K562 (cell line): ENCODE measurements around the gene IRAK2. TPM values are rescaled to one million over a fixed set of nuclear protein-coding genes. Genes with fewer than 3 reads are reported as not detected.

Experiments
- ATAC-seq: fragments of 200-7000 bp; cut with Tn5 transposase; 3 replicates; pipeline ENCODE4 v1.9.1; 2020; ENCODE audit warnings: moderate library complexity
- BruUV-seq: library from RNA; stranded (reverse); fragments of 400-500 nt; replicated peaks from 2 replicates; lab custom pipeline; 2021; lab: Mats Ljungman, UMichigan
- CTCF ChIA-PET: fragments of 300-600 bp; formaldehyde crosslinking; extraction: SDS; loops from one replicate; lab custom pipeline; 2021; ENCODE audit warnings: low intra/inter-chr PET ratio; lab: Yijun Ruan, JAX
- POLR2A ChIA-PET: fragments of 300-600, 350-650 bp; sonication (Branson Sonifier 250); formaldehyde crosslinking; extraction: SDS; loops from one replicate; lab custom pipeline; 2021; ENCODE audit warnings: antibody characterized with exemption, inconsistent platforms; lab: Yijun Ruan, JAX
- DNase-seq, 4 experiments: peaks; one replicate each; pipeline versions ENCODE4 v3.0.0 to v3.0.0-alpha.2; 2011 to 2018; ENCODE audit warnings: low spot score in 3 of 4, mixed read lengths in 3 of 4; ENCODE audit errors: extremely low read depth in 1 of 4
- FAIRE-seq: peaks from 2 replicates; lab custom pipeline; 2011; peaks lifted over from hg19 to GRCh38; lab: Jason Lieb, UNC
- H2AFZ ChIP-seq: 2 replicates; pipeline ENCODE4 v1.6.0; 2011; ENCODE audit warnings: low read depth, low read length, control low read depth, inconsistent platforms
- H3K27ac ChIP-seq: fragments of 200-600 bp; 3 replicates; pipeline ENCODE4 v1.8.0; 2011; ENCODE audit warnings: low read depth, mild to moderate bottlenecking, control low read depth, inconsistent platforms, low read length, moderate library complexity, mixed read lengths; ENCODE audit errors: extremely low read depth
- H3K27me3 ChIP-seq, 2 experiments: fragments of 300-600 bp in 1 of 2; 2 replicates in 1 of 2; 3 replicates in 1 of 2; pipeline versions ENCODE4 v1.6.0 to v1.8.0; 2011; ENCODE audit warnings: inconsistent platforms in 2 of 2, low read length in 2 of 2, mild to moderate bottlenecking in 1 of 2, mixed read lengths in 1 of 2, moderate library complexity in 1 of 2; ENCODE audit not compliant: control insufficient read depth in 2 of 2, insufficient read depth in 2 of 2
- H3K36me3 ChIP-seq: fragments of 300-600 bp; 3 replicates; pipeline ENCODE4 v1.8.0; 2011; ENCODE audit warnings: mild to moderate bottlenecking, low read length, inconsistent platforms; ENCODE audit not compliant: control insufficient read depth, insufficient read depth
- H3K4me1 ChIP-seq, 2 experiments: fragments of 200-600 bp in 1 of 2; replicated peaks in 1 of 2; 2 replicates in 1 of 2; 3 replicates in 1 of 2; pipeline versions ENCODE4 v1.5.1 to v1.8.0; 2011; ENCODE audit warnings: inconsistent platforms in 2 of 2, low read length in 2 of 2, mild to moderate bottlenecking in 1 of 2, mixed read lengths in 1 of 2, moderate library complexity in 1 of 2; ENCODE audit not compliant: control insufficient read depth in 2 of 2, insufficient read depth in 2 of 2
- H3K4me2 ChIP-seq: 2 replicates; pipeline ENCODE4 v1.6.1; 2011; ENCODE audit warnings: low read length, control low read depth, inconsistent platforms, mixed read lengths; ENCODE audit not compliant: insufficient read depth
- H3K4me3 ChIP-seq: fragments of 200-600 bp; sonication (generic), shearing (Covaris generic); 2 replicates; pipeline ENCODE4 v1.5.1; 2016; ENCODE audit warnings: control low read depth, inconsistent platforms
- H3K79me2 ChIP-seq: fragments of 200-600 bp; 3 replicates; pipeline ENCODE4 v1.8.0; 2011; ENCODE audit warnings: low read length, inconsistent platforms; ENCODE audit not compliant: control insufficient read depth, insufficient read depth
- H3K9ac ChIP-seq, 2 experiments: 2 replicates each; pipeline versions ENCODE4 v1.6.0 to v1.6.1; 2011; ENCODE audit warnings: low read depth in 2 of 2, low read length in 2 of 2, control low read depth in 1 of 2, inconsistent platforms in 1 of 2, mild to moderate bottlenecking in 1 of 2, mixed read lengths in 1 of 2; ENCODE audit not compliant: insufficient read depth in 1 of 2
- H3K9me1 ChIP-seq: one replicate; pipeline ENCODE4 v1.6.0; 2011; ENCODE audit warnings: inconsistent platforms, mild to moderate bottlenecking, low read length, moderate library complexity; ENCODE audit not compliant: control insufficient read depth, insufficient read depth
- H3K9me3 ChIP-seq: replicated peaks from 2 replicates; pipeline ENCODE4 v1.5.1; 2011; ENCODE audit warnings: low read depth, low read length, inconsistent platforms; ENCODE audit not compliant: control insufficient read depth, insufficient read depth
- H4K20me1 ChIP-seq: replicated peaks from 2 replicates; pipeline ENCODE4 v1.6.1; 2011; ENCODE audit warnings: low read length, inconsistent platforms, mixed read lengths; ENCODE audit not compliant: control insufficient read depth, insufficient read depth
- DNMT1 ChIP-seq: fragments of 450-650 bp; IDR thresholded peaks from 2 replicates; pipeline ENCODE4 v1.6.1; 2016; ENCODE audit warnings: antibody characterized with exemption, mild to moderate bottlenecking
- ZSCAN32 ChIP-seq: fragments of 450-650 bp; formaldehyde crosslinking; IDR thresholded peaks from 2 replicates; pipeline ENCODE4 v1.4.0; 2020; ENCODE audit warnings: mild to moderate bottlenecking, moderate library complexity
- WGBS: fragments of 100-300 bp; shearing (Covaris generic); methylation state at CpG from one replicate; pipeline ENCODE4 v1.1.6; 2016; ENCODE audit warnings: low coverage, mixed read lengths; ENCODE audit not compliant: insufficient coverage; ENCODE audit errors: missing lambda C conversion rate; 5-methylcytosine and 5-hydroxymethylcytosine counted together
- in situ Hi-C: fragments of 300-500 bp; cut with MboI; formaldehyde crosslinking; loops from 4 replicates; pipeline ENCODE4 v1.15.0; 2018; ENCODE audit warnings: inconsistent platforms, mixed read lengths
- intact Hi-C: fragments of 100-400 bp; cut with micrococcal nuclease; formaldehyde crosslinking; loops from 2 replicates; pipeline ENCODE4 v1.14.2; 2022
- polyA plus RNA-seq, 8 experiments: library from polyadenylated mRNA; depleted of rRNA in 4 of 8; stranded (reverse) in 5 of 8; unstranded in 3 of 8; fragments of >200 nt; fragmentation: Nextera tagmentation in 2 of 8; fragmentation: Illumina TruSeq in 1 of 8; extraction: Ambion mirVana in 2 of 8; extraction: Trizol in 1 of 8; gene quantifications; 2 replicates each; pipeline versions ENCODE4 v1.2.1 to v1.2.3, GENCODE V29; 2011 to 2014; ENCODE audit warnings: inconsistent platforms in 1 of 8, missing spikeins in 1 of 8
- total RNA-seq, 7 experiments: library from RNA; depleted of rRNA in 6 of 7; stranded (reverse); fragments of >200 nt in 6 of 7; fragmentation: Illumina TruSeq in 2 of 7; extraction: Trizol in 2 of 7; gene quantifications; 2 replicates each; pipeline versions ENCODE4 v1.2.1 to v1.2.3, GENCODE V29; 2011 to 2021; ENCODE audit warnings: low replicate concordance in 1 of 7
- TF ChIP-seq, protein P1 (sequence below): sonication (generic); formaldehyde crosslinking; IDR thresholded peaks from 2 replicates; pipeline ENCODE4 v1.8.1; 2023; ENCODE audit warnings: mild to moderate bottlenecking, missing genetic modification reagents

The IRAK2 gene
- total and polyA plus RNA-seq, 9 of the 15 experiments (the other 6 are each of a cell fraction or from before 2014, with no cell fraction given), result 0.42 to 4.4 (median 2.7) TPM

DNA sequence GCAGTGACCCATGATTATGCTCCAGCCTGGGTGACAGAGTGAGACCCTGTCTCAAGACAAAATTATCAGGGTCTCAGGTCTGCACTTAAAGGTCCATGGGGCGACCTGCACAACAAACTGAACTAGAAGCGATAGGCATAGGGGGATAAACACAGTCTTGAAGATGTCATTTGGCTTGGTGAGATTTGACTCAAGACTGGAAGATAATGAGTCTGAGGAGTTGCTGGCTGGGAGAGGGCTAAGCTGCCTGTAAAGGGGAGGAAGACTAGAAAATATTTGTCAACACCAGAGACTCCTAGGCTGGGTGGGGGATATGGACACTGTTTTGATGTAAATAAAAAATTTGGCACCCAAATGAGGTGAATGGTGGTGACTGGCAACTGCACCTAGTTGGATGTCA, 108.3 kb downstream of the IRAK2 start (continued):
- TF ChIP-seq, protein P1, sequence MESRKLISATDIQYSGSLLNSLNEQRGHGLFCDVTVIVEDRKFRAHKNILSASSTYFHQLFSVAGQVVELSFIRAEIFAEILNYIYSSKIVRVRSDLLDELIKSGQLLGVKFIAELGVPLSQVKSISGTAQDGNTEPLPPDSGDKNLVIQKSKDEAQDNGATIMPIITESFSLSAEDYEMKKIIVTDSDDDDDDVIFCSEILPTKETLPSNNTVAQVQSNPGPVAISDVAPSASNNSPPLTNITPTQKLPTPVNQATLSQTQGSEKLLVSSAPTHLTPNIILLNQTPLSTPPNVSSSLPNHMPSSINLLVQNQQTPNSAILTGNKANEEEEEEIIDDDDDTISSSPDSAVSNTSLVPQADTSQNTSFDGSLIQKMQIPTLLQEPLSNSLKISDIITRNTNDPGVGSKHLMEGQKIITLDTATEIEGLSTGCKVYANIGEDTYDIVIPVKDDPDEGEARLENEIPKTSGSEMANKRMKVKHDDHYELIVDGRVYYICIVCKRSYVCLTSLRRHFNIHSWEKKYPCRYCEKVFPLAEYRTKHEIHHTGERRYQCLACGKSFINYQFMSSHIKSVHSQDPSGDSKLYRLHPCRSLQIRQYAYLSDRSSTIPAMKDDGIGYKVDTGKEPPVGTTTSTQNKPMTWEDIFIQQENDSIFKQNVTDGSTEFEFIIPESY, result no peak

DNA sequence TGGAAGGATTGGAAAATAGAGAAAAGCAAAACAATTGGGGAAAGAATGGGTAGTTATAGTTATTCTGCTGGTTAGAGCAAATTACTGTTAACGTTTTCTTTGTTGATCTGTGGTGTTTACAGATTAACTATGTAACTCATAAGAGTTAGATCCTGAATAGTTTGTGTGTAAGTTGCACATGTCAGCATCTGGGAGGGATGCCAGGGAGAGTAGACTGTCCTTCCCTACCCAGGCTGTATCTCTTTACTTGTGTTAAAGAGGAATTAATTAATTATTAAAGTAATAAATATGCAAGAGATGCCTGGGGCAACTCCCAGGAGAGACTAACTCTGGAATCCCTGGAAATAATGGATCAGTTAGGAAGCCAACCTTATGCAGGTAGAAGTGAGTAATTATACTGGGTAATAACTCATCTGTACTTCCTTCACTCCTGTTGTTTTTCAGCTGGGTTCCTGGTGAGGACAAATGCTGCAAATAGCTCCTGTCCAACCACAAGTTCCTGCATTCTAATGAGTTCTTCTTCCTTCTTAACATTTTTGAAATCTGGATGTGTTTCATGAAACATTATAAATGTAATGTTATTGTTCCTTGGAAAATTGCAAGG, 109.1 kb downstream of the IRAK2 start:
- intact Hi-C loops (no loop called here), in situ Hi-C loops (no loop called here)
- H3K9me3 ChIP-seq, result no peaks in the 10 kb centered on the region
- H3K4me1 ChIP-seq, result peaks cover 0 to 15% of the 10 kb centered on the region in 2 experiments; a peak in 2 of 5 replicates
- ChIA-PET POLR2A (interaction anchor here (1.0 to 3.2 kb wide), 5 partner anchors 10 to 26 kb away, joined by 4 to 16 read pairs (median 6); no protein-coding TSS in a partner anchor), CTCF (no interaction called here)
- H3K9me1 ChIP-seq, result no peaks in the 10 kb centered on the region
- ATAC-seq (no peak), FAIRE-seq (no peak), DNase-seq (no peak)
- TF ChIP-seq DNMT1 (no peak), ZSCAN32 (CRISPR knock-in tag) (no peak)
- H3K27ac ChIP-seq, result no peak overlapping the region
- WGBS, result 38% methylated on average over 1 of the region's 1 CpG
- H3K9ac ChIP-seq, result no peak overlapping the region
- H4K20me1 ChIP-seq, result no peaks in the 10 kb centered on the region; the same call in none of the 2 replicates
- H3K4me2 ChIP-seq, result no peak overlapping the region
- no peaks in the 10 kb centered on the region for H3K27me3 ChIP-seq
- H3K36me3 ChIP-seq, result peaks cover 90% of the 10 kb centered on the region
- no peak overlapping the region for H3K4me3 ChIP-seq
- no peak overlapping the region for H2AFZ ChIP-seq
- H3K79me2 ChIP-seq, result peaks cover 62% of the 10 kb centered on the region
- BruUV-seq, result no TSS peak
